GM18867 (cell line): Measurements from ENCODE around the gene CCSER1.
"Not testable (repeated sequence)": the region's sequence is repeated elsewhere in the genome, so short reads cannot be mapped to it uniquely, and the experiment has no call there.

Source experiments
- ATAC-seq: cut with Tn5 transposase; IDR thresholded peaks from one replicate; pipeline ENCODE4 v1.9.1; 2021; ENCODE audit warnings: mild to moderate bottlenecking, moderate library complexity; ENCODE audit not compliant: unreplicated experiment

The CCSER1 gene

DNA sequence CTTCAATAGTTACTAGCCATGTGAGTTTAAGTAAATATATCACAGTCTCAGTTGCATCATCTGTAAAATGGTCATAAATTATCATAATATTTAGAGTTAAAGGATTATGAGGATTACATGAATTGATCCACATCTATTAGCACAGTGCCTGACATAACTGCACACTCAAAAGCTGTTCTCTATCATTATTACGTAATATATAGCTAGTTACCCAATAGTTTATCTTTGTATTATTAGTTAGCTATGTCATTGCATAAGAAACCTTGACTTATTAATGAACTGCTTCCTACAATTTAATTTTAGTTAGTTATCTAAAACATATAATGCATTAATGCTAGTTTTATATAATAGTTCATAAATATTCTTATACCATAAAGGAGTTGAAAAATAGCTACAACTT, 1099.7 kb downstream of the CCSER1 start:
- no peak for ATAC-seq

DNA sequence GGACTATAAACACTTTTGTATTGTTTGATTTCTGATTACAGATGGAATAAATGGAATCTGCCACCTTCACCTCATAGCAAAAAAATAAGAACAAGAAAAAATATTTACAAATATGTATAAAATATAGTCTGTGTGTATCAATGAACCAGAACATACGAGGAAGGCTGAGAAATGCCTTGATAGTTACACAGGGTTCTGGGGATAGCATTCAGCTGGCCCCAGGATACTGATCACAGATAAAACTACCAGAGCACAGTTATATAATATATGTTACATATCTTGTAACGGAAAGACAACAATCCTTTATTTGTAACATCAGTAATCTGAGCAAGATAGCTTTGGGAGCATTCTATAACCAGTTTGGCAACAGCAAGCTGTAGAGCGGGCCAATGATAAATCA, 1101.5 kb downstream of the CCSER1 start:
- ATAC-seq = no peak

DNA sequence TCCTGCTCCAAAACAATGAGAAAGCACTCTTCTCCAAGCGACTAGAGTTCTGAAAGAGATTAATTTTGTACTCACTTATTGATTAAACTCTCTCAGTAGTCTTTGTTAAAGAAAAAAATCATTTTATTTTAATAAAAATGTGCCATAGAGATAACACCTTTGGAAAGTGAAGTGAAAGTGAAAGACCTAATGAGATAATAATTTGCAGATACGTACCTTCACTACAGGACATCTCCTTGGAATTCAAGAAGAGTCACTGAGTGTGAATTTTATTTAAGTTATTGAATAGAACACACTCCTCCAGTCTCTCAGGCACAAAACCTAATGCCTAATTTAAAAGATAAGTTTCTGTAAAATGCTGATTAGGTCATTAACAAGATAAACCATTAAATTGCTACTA, 1106.0 kb downstream of the CCSER1 start:
- peak; percentile 40 for ATAC-seq

DNA sequence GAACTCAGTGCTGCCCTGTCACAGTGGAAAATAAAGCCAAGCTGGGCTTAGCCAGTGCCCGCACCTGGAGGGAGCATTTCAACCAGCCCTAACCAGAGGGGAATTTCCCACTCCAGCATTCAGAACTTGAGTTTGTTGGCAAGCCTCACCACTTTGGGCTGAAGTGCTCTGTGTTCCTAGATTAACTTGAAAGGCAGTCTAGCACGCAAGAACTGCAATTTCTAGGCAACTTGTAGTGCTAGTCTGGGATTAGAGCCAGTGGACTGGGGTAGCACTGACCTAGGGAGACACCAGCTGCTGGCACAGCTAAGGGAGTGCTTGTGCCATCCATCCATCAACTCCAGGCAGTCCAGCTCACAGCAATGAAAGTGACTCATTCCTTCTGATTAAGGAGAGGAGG, 1115.9 kb downstream of the CCSER1 start:
- no peak for ATAC-seq

DNA sequence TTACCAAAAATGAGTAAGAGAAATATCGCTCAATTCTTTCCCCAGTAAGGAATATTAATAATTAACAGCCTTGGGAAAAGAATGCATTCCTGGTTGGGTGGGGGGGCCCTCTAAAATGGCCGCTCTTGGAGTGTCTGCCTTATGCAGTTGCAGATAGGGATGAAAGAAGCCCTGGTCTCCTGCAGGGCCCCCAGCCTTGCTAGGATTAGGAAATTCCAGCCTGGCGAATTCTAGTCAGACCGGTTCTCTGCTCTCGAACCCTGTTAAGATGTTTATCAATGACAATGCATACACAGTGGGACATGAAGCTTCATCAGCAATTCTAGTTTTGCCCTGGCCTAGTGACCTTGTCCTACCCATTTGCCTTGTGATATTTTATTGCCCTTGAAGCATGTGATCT, 1128.8 kb downstream of the CCSER1 start:
- no peak for ATAC-seq

DNA sequence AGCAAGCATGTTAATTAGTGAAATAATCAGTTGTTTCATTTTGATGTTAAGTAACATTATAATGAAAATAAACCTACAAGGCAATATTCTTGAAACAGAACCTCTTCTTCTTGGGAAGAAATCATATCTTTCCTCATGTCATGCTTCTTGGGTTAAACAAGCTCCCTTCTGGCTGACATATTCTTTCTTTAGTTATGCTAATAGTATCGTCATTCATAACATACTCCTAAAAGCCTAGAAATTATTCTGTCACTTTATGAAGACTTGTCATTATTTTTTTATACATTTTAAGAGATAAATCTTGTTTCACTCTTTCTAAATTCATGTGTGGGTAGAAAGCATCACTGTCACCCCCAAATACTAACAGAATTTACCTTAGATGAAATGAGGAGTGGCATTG, 1129.6 kb downstream of the CCSER1 start:
- no peak for ATAC-seq

DNA sequence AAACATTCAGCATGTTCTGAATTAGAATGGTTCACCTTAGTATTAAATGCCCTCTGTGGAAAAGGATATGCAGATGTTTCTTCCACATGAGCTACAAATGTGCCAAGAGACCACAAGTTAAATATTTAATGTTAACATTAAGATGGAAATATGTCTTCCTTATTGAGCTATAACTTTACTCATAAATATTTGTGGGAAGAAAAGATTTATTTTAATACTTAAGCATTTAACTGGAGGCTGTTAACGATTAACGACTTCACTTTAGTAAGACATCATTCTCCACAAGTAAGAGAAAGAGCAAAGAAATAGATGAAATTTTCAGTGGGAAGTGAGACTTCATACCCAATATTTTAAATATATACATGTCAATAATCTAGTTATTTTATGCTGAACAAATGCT, 1130.5 kb downstream of the CCSER1 start:
- no peak for ATAC-seq

DNA sequence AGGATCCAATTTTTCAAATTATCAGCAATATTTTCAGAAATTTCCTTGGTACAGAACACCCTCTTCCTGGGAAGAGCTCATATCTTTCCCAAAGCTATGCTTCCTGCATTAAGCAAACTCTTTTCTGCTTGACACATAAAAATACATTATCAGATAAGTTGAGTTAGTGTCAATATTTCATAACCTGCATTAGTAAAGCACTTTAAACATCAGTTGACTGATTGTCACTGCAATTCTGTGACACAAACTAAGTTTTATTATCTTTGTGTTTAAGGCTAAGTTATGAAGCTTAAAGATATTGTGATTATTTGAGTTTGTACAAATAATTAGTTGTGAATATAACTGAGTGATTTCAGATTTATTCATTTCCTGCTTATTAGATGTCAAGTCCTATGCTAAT, 1131.1 kb downstream of the CCSER1 start:
- ATAC-seq = no peak

DNA sequence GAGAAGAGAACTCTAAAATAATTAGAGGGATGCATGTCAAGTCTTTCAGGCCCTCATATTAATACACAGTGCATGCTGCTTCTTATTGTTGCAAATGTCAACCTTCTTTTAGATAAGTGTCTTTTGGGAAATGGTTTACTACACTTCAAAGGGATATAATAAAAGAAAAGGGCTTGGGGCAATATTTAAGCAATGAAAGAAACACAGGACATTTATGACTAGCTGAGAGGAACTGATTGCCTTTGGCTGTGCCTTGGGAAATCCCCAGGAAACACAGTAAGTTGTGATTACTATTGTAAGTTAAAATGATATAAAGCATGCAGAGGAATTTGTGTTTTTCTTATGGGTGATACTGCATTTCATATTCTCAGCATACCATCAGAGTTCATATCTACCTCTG, 1140.3 kb downstream of the CCSER1 start:
- ATAC-seq = no peak

DNA sequence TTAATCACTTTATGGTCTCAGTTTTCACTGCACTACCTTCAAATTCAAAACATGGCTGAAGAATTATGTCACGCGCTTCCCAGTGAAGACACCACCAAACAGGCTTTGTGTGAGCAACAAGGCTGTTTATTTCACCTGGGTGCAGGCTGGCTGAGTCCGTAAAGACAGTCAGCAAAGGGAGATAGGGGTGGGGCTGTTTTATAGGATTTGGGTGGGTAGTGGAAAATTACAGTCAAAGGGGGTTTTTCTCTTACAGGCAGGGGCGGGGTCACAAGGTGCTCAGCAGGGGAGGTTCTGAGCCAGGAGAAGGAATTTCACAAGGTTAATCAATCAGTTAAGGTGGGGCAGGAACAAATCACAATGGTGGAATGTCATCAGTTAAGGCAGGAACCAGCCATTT, 1141.3 kb downstream of the CCSER1 start:
- not testable (repeated sequence) for ATAC-seq

DNA sequence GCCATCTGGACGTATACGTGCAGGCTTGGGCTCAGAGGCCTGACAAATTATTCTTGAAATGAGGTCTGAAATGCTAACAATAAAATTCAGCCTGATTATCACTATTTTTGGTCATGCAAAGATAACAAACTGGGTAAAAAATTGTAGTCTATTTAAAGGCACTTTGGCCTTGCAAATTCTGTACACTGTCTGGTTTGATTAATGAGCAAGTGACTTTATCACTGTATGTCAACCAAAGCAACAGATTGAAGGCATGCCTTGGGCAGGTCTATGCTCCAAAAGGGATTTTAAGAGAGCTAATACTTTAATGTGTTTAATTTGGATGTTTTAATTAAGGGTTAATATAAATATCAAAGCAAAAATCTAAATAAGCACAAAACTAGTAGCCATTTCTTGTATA, 1141.7 kb downstream of the CCSER1 start:
- ATAC-seq = no peak

DNA sequence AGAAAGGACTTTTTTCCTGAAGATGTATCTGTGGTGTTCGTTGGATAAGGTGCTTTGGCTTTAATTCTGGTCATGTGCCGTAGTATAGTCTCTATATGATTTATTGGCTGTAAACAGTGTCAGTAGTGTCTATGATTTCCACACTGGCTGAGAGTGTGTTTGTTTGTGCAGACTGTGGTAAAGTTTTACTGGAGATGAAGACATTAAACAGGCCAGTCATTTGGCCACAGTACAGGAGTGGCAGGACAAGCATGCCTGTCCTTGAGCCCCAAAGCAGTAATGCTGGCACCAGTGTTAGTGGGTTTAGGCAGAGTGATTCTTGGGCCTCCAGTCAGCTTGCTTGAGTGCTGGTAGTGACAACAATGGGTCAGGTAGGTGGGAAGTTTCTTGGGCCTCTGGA, 1152.7 kb downstream of the CCSER1 start:
- ATAC-seq = no peak

DNA sequence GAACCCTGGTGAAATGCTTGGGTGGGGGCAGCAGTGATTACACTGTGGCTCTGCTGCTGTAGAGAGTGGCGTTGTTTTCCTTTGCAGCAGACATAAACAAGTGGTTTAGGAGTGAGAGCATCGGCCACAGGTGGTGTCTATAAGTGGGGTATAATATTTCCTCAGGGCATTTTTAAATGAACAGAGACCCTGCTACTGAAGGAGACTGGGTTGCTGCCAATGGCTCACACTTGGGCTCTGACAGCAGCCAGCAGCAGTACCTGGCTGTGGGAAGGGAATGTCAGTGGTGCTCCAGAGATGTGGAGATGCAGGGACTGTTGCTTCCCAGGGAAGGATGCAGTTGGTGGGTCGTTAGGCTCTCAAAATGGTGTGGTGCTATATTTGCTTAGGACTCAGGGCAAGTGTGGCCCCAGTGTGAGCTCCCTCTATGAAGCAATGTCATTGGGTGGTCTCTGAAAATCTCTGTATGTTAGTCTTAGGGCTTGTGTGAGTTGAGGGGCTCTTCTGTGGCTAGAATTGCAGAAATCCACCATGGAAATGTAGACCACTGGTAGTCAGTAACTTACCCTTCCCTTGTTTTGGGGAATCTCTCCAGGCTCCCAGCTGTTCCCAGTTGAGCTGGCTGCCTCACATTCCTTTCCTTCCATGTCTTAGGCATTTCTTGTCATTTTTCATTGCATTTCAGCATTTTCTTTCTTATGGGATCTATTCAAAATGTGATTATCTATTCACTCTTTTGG, 1153.5 kb downstream of the CCSER1 start:
- no peak for ATAC-seq

DNA sequence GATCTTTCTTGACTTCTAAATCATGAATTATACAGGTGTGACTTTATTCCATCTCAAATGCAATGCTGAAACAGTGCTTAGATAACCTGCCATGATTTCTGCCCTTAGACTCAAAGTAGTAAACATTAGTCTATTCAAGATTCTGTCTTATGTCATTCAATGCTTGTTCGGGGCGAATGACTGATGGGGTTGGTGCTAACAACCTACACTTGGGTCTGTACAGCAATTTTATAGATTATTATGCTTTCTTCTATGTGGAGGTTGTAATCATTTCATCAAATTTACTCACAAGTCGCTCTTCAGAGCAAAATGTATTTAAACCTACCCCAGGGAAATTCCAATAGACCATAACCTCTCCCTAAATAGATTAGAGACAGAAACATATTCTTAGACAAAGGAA, 1155.0 kb downstream of the CCSER1 start:
- no peak for ATAC-seq

DNA sequence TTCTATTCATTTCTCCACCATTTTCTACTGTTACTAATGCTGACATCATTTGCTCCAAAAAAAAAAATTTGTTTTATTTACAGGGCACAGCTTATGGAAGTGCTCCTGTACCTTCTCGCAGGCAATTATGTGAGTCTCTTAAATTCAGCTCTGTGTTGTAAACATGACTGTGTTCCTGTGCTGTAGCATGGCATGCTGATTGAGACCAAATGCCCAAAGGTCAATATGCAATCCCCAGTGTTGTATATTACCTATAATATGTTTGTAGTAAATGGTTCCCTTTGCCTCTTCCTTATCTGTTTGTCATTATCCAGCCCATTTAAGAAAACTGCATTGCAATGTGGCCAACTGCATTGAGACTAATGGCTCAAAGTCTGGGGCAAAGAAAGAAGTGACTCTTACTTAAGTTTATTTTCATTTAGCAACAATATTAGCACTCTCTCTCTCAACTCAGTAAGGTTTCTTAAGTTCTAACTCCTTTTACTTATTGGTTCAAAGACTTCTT, 1156.6 kb downstream of the CCSER1 start:
- ATAC-seq = no peak

DNA sequence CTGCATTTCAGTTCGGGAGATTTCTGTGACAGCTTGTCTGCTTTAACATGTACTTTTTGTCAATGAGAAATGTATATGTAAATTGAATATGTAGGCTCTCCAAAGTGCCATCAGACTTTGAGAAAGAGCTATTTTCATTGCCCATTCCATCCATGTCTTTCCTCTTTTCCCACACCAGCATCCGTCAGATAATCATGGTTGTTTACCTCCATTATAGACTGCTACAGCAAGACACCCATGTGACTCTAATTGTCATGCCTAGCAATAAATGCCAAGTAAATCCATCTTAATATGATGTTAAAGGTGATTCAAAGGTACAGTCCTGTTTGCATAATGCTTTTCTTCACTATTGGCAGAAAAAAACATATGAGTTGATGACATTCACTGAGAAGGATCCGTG, 1157.3 kb downstream of the CCSER1 start:
- no peak for ATAC-seq

DNA sequence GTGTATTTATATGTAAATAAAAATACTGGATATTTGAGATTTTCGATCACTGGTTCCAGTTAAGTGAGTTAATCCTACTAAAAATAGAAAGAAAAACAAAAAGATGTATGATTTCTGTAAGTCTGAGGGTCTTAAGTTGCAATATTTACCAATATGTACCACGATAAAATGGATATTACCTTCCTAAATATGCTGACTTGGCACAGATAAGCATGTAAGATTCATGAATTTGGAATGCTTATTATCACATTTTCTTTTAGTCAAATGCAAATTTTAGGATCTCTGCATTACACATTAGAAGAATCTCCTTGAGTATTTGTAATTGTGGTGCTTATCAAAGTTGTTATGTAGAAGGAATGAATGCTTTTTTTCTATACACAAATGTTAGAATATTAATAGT, 1158.3 kb downstream of the CCSER1 start:
- ATAC-seq = no peak

DNA sequence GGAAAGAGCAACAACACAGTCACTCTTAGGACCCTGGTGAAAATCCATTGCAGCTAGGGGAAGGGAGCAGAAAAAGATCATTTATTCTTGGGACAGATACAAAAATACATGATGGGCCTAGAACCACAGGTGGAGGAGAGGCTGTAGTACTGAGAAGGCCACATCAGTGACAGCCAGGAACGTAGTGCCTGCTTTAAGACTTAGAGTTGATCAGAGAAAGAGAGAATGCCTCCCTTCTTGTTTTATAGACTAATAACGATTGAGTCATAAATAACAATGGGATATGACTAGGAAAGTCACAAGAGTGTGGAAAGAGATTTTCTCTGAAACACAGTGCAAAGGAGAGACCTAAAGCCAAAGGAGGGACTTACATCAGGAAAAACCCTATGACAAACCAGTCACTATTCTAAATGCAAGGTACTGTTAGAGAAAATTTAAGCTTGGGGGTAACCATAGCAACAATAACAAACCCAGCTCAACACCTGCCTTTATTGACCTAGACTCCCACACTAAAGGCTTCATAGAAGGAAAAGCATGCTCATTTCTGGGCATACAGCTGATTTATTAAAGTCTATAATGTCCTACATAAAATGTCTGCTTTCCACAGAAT, 1161.6 kb downstream of the CCSER1 start:
- ATAC-seq = no peak

DNA sequence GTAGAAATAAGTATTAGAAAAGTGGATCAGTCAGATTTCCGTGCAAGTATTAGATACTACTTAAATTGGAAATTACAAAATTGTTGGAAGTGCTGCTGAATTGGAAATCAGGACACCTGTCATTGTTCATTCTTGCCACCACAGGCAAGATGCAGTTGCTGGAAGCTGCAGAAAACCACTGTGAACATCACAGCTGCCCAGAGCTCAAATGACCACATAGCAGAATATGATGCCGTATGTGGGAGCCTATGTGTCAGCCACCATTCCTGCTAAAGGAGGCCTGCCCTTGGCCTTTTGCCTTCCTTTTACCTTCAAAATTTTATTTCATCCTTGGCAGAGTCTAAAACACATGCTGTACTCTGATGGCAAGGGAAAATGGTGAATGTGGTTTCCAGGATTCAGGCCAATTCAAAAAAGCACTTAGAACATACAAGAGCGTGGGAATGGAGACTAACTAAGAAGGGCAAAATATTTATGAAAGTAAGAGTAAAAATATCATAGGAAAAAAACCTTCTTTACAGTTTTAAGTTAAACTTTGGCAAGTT, 1171.0 kb downstream of the CCSER1 start:
- no peak for ATAC-seq

DNA sequence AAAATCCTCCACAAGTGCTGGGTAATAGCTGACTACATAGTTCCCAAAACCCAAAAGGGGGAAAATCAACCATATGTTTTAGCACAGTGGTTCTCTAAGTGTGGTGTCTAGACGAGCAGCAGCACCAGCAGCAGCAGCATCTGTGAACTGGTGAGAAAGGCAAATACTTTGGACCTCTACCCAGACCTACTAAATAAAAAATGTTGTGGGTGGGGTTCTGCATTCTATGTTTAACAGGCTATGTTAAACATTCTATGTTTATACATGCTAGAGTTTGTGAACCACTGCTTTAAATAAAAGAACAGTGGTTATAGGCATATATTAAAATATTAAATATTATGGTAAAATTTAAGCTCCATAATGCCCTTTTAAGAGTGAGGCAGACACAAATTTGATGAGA, 1171.6 kb downstream of the CCSER1 start:
- ATAC-seq = no peak

DNA sequence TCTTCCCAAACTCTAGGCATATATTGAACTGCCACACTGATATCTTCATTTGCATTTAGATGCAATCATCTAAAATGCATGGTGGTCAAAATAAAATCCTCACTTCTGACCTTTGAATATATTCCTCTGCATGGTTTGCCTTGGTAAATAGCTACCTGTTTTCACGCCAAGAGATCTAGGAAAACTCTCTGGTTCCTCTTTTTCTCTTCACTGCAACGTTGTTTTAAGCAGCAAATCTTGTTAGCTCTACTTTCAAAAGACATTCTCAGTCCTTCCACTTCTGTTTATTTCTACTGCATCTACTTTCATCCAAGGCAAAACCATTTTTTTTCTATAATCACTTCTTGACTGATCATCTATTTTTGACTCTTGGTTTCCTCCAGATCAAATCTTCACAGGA, 1174.9 kb downstream of the CCSER1 start:
- no peak for ATAC-seq

DNA sequence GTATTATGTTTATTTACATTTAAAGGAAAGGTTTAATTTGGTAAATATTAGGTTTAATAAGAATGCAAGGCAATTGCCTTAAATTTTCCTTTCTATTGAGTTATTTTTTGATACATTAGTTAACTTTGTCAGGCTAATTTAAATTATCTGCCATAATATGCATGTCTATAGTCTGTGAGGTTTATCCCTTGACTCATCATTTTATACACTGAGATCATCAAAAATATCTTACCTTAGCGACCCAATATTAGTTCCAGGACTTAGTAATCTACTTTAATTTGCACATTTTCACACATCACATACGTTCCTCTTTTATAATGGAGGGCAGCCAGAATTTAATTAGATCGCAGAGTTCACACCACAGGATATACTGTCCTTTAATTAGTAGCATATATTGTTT, 1177.1 kb downstream of the CCSER1 start:
- no peak for ATAC-seq
